Stimulated activated CD8-positive, alpha-beta memory T cell treated with anti-CD3 and anti-CD28 coated beads, Interleukin-15, amount 100 ng/mL, for 1 hour (primary cell): Measurements from ENCODE around the gene ZNF804A.
"Not testable (repeated sequence)": the region's sequence is repeated elsewhere in the genome, so short reads cannot be mapped to it uniquely, and the experiment has no call there.

ENCODE experiments used
- DNase-seq: peaks from one replicate; pipeline ENCODE4 v3.0.0-alpha.2; 2020; ENCODE audit warnings: low read depth

ZNF804A gene

DNA sequence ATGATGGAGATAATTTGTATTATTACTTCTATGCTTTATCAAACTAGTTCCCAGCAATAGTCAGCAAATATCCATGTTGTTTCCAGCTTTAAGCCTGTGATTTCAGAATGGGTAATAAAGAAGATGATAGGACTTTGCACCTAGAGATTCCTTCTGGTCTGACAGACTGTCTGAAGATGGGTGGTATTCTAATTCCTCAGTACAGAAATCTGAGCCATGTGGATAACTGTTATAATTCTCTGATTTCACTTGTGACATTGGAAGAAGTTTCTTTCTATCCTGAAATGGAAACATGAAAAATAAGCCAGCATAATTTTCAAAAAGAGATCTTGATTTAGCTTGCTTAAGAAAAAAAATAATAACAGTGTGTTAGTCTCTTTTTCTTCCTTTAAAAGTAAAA is 130.1 kb downstream of the ZNF804A start:
- DNase-seq: no peak

- DNase-seq: no peak
Measured at GRCh38 chr2:184729581-184729980, 131.3 kb downstream of the ZNF804A start.

GRCh38 chr2:184730288-184730687 is 132.0 kb downstream of the ZNF804A start:
- DNase-seq: no peak

GRCh38 chr2:184734338-184734737 is 136.0 kb downstream of the ZNF804A start:
- DNase-seq: no peak

- no peak for DNase-seq
Measured at GRCh38 chr2:184735611-184736010, 137.3 kb downstream of the ZNF804A start.

DNA sequence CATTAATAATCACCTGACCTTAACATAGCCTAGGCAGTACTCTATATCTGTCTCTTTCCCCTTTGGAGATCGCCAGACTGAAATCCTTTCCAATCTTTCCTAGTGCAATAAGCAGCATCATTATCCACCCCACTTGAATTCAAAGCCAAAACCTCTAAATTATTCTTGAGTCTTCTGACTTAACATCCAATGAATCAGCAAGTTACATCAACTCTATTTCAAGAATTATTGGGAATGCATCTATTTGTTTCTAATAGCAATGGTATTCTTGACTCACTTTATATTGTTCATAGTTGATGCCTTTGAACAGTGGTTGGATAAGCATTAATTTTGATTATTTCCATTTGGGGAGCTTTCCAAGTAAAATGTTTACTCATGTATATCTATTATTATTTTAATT is 144.8 kb downstream of the ZNF804A start:
- DNase-seq: no peak

- DNase-seq: no peak
Measured at GRCh38 chr2:184756161-184756560, 157.8 kb downstream of the ZNF804A start.

DNA sequence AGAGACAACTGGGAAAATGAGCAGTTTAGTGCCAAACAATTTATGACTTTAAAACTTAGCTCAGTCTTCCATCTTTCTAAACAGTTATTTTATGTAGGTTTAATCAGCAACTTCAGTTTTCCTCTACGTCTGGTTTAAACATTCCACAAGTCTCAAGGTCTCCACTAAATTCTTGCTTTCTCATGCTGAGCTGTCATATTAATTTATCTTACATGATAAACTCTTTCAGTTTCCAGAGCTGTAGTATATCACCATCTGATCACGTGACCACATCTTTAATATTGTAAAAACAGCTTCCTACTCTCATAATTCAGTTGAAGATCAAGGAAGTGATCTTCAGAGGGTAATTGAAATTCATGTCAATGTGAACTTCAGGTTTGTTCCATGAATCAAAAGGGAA is 158.6 kb downstream of the ZNF804A start:
- DNase-seq: no peak

DNA sequence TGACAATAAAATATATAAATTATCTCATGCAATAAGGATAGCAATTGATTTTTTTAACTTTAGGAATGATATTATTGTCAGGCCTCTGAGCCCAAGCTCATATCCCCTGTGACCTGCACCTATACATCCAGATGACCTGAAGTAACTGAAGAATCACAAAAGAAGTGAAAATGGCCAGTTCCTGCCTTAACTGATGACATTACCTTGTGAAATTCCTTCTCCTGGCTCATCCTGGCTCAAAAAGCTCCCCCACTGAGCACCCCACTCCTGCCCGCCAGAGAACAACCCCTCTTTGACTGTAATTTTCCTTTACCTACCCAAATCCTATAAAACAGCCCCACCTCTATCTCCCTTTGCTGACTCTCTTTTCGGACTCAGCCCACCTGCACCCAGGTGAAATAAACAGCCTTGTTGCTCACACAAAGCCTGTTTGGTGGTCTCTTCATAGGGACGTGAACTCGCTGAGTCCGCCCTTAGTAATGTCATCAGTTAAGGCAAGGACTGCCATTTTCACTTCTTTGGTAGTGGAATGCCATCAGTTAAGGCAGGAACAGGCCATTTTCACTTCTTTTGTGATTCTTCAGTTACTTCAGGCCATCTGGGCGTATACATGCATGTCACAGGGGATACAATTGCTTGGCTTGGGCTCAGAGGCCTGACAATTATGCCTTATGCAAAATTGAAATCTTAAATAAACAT is 161.4 kb downstream of the ZNF804A start:
- DNase-seq: not testable (repeated sequence)

DNA sequence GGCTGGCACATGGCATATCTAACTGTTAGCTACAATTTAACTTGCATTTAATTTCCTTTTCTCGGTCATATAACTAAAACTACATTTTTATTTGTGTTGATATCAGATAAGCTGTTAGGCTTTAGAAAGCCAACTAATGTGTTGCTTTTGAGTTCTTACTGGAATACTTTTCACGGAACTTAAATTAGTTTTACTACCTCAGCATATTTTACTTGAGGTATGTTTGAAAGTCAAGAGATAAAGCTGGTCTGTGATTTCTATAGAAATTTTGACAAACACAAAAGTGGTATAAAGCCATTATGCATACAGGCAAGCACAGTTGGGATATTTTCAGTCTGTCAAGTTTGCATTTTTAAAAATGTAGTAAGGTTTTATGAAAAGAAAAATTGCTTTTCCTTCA is 162.6 kb downstream of the ZNF804A start:
- DNase-seq: no peak

DNA sequence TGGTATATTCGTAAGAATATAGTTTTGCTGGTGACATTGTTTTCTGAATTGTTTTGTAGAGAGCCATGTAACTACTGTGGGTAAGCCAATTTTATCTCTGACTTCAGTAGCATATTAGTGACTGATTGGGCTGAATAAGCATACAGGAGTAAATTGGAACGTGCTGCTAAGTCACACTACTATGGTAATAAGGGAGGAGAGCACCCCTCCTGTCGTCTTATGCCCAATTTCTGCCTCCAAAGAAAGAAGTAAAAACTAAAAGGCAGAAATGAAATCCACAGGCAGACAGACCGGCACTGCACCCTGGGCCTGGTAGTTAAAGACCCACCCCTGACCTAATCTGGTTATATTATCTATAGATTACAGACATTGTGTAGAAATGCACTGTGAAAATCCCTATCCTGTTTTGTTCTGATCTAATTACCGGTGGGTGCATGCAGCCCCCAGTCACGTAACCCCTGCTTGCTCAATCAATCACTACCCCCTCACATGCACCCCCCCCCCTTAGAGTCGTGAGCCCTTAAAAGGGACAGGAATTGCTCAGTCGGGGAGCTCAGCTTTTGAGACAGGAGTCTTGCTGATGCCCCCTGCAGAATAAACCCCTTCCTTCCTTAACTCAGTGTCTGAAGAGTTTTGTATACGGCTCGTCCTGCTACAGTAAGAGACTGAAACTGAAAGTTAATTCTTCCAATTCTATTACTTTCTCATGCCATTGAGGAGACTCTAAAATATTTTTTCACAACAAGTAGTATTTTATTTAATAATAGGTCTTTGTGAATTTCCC is 167.0 kb downstream of the ZNF804A start:
- no peak for DNase-seq

DNA sequence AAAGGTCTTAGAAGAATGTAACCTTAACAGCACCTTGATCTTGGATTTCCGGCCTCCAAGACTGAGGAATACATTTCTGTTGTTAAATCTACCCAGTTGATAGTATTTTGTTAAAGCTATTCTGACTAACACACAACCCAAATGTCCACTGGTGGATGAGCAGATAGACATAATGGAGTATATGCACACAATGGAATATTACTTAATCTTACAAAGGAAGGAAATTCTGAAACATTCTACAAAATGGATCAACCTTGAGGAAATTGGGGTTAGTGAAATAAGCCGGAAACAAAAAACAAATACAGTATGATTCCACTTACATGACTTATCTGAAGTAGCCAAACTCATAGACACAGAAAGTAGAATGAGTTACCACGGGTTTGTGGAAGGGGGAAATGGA is 168.7 kb downstream of the ZNF804A start:
- no peak for DNase-seq

- no peak for DNase-seq
Measured at GRCh38 chr2:184769023-184769422, 170.7 kb downstream of the ZNF804A start.

GRCh38 chr2:184769686-184770085 is 171.4 kb downstream of the ZNF804A start:
- DNase-seq: no peak

DNA sequence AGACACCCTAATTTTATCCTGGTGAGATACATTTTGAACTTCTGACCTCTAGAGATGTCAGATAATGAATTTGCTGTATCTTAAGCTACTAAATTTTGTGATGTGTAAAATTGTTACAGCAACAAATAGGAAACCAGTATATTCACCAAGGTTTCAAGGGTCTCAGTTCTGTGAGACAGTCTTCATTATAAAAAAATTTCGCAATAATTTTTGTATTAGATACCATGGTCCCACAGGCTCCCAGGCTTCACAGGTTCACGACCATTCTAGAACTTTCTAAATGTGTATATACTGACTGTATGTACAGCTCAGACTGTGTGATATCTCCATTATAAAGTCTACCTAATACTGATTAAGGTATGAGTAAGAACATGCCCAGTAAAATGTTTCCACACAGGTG is 181.4 kb downstream of the ZNF804A start:
- DNase-seq: no peak

- DNase-seq: no peak
Measured at GRCh38 chr2:184780384-184780783, 182.1 kb downstream of the ZNF804A start.

DNA sequence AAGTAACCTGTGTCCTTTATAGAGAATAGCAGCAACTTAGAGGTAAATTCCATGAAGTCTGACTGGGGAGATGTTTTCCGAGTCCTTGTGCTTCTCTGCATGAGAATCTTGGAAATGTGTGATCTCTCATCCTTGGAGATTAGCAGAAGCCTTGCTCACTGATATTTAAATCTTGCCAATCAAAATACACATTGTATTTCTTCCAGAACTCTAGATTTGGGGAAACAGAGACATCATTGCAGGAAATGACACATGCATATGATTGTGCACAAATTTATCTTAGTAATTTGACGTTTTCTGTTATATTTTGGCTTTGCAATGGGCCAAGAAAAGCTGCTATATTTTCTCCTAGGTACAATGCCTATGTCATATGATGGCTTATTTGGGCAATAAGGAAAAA is 182.6 kb downstream of the ZNF804A start:
- no peak for DNase-seq

DNA sequence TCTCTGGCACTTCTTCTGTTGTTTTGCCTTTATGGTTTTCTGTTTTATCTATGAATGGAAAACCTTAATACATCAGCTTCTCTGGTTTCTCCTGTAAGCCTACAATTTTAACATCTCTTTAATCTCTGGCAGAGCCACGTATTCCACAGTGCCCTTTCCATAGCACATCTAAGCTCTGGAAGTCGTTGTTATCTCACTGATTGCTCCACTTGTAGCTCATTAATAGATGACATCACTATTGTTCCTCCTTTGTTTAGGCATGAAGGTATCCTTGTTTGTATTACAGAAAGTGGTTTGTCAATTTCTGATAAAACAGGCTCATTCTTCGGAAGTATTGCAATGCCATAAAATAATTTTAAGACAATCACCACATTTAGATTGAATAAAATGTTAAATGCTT is 185.2 kb downstream of the ZNF804A start:
- DNase-seq: no peak

GRCh38 chr2:184793176-184793575 is 194.8 kb downstream of the ZNF804A start:
- no peak for DNase-seq

GRCh38 chr2:184799379-184799778 is 201.1 kb downstream of the ZNF804A start:
- no peak for DNase-seq

- no peak for DNase-seq
Measured at GRCh38 chr2:184814421-184814820, 216.1 kb downstream of the ZNF804A start.

DNA sequence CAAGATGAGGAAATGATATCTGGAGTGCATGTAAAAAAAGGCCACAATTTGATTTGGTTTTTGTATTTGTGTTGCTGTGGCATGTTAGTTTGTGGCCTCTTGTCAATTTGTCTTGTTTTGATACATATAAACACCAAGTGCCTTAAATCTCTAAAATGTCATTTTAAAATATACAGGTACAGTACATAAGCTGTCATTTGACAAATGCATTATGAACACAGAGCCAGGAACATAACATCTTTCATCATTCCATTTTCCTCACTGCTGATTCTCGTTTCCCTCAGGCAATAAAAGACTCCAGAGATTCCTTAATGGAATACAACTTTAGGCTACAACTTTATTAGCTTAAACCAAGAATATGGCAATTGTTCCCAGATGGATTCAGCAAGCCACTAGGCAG is 217.5 kb downstream of the ZNF804A start:
- DNase-seq: no peak

GRCh38 chr2:184824597-184824996 is 226.3 kb downstream of the ZNF804A start:
- no peak for DNase-seq

- DNase-seq: no peak
Measured at GRCh38 chr2:184830531-184830930, 232.2 kb downstream of the ZNF804A start.
